ENCODE measurements around the gene NAV3. TPM values are rescaled to one million over a fixed set of nuclear protein-coding genes. Genes with fewer than 3 reads are reported as not detected.
"Not testable (repeated sequence)": the region's sequence is repeated elsewhere in the genome, so short reads cannot be mapped to it uniquely, and the experiment has no call there.

NAV3 gene
- total and polyA plus RNA-seq, 4 donors, result 0.25 to 40.3 (median 3.9) TPM

- Histone ChIP-seq H3K27ac (ENCODE audit: low read depth in 1 of 2, low read length in 2 of 2) (no peak overlapping the region), H3K4me3 (ENCODE audit: low read length in 2 of 2) (no peak overlapping the region), H3K36me3 (ENCODE audit: control insufficient read depth in 1 of 2, insufficient read depth in 2 of 2, low read length in 1 of 2) (no peaks in the 10 kb centered on the region), H3K4me1 (ENCODE audit: control insufficient read depth in 1 of 2, insufficient read depth in 2 of 2, low read length in 2 of 2) (no peaks in the 10 kb centered on the region), H3K27me3 (ENCODE audit: control insufficient read depth in 1 of 2, insufficient read depth in 2 of 2, low read length in 1 of 2) (no peaks in the 10 kb centered on the region), H3K9me3 (ENCODE audit: control insufficient read depth, low read length) (peaks cover 2% of the 10 kb centered on the region)
- no peak for ATAC-seq (ENCODE audit: low FRiP score)
- 76 to 78% methylated on average over 3 of the region's 3 CpGs for WGBS, 2 donors
- intact Hi-C loops (cut with DNase I), result no loop called here
- no peak for DNase-seq
Measured at GRCh38 chr12:78232756-78233155, 402.1 kb downstream of the NAV3 start.

DNA sequence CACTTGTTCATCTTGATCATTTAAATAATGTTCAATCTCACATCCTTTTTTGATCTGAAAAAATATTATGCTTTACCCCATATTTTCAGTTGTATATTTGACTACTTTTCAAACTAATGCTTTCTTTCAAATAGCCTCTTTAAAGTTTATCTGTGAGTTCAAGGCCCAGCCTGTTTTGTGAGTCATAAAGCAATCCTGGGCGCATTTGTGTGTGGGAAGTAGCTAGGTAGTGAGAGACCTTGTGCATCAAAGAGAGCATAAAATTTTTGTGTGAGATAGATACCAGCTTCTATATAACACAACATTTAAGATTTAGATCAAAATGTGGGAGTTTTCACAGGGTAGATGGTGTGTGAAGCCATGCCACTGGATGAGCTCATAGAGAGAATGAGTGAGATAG is 405.6 kb downstream of the NAV3 start:
- Histone ChIP-seq H3K4me3 (ENCODE audit: low read length in 2 of 2) (no peak overlapping the region), H3K27me3 (ENCODE audit: control insufficient read depth in 1 of 2, insufficient read depth in 2 of 2, low read length in 1 of 2) (no peaks in the 10 kb centered on the region), H3K9me3 (ENCODE audit: control insufficient read depth, low read length) (no peaks in the 10 kb centered on the region), H3K4me1 (ENCODE audit: control insufficient read depth in 1 of 2, insufficient read depth in 2 of 2, low read length in 2 of 2) (no peaks in the 10 kb centered on the region), H3K36me3 (ENCODE audit: control insufficient read depth in 1 of 2, insufficient read depth in 2 of 2, low read length in 1 of 2) (no peaks in the 10 kb centered on the region), H3K27ac (ENCODE audit: low read depth in 1 of 2, low read length in 2 of 2) (no peak overlapping the region)
- ATAC-seq (ENCODE audit: low FRiP score) (no peak), DNase-seq (no peak)
- 66 to 86% methylated on average over 1 of the region's 1 CpG for WGBS, 2 donors
- intact Hi-C loops (cut with DNase I), result no loop called here

DNA sequence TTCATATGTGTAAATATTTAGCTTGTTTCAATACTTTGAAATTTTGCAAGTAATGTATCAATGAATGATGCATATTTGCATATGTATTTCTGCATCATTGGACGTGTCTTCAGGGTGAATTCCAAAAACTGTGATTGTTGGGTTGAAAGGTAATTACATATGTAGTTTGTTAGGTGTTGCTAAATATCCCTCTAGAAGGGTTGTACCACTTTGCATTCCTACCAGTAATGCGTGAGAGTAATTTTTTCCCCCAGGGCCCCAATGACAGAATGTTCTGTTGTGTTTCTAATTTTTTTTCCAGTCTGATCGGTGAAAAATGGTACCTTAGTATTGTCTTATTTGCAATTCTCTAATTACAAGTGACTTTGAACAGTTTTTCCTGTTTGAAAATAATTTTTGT is 408.9 kb downstream of the NAV3 start:
- no peak overlapping the region for H3K4me3 ChIP-seq (ENCODE audit: low read length in 2 of 2)
- ATAC-seq (ENCODE audit: low FRiP score) (no peak), DNase-seq (no peak)
- H3K9me3 ChIP-seq (ENCODE audit: control insufficient read depth, low read length), result no peaks in the 10 kb centered on the region
- intact Hi-C loops (cut with DNase I), result no loop called here
- H3K36me3 ChIP-seq (ENCODE audit: control insufficient read depth in 1 of 2, insufficient read depth in 2 of 2, low read length in 1 of 2), result no peaks in the 10 kb centered on the region
- no peaks in the 10 kb centered on the region for H3K27me3 ChIP-seq (ENCODE audit: control insufficient read depth in 1 of 2, insufficient read depth in 2 of 2, low read length in 1 of 2)
- H3K4me1 ChIP-seq (ENCODE audit: control insufficient read depth in 1 of 2, insufficient read depth in 2 of 2, low read length in 2 of 2), result no peaks in the 10 kb centered on the region
- H3K27ac ChIP-seq (ENCODE audit: low read depth in 1 of 2, low read length in 2 of 2), result no peak overlapping the region
- WGBS, 2 donors, result 52 to 61% methylated on average over 3 of the region's 3 CpGs

DNA sequence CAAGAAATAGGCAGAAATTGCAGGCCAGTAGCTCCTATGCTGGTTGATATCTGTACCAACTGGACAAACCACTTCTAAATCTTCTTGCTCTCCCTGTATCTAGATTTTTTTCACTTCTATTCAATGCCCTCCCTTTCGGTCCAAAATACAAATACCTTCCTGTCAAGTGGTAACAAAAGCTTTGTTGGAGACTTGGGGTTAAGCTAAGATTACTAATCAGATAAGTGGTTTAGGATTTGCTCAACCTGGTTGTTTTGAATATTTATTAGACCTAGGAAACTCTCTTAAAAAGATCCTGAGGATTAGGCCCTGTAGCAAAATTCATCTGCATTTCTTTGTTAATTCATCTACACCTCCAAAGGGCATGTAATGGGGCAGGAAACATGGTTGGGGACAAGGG is 410.1 kb downstream of the NAV3 start:
- H3K27me3 ChIP-seq (ENCODE audit: control insufficient read depth in 1 of 2, insufficient read depth in 2 of 2, low read length in 1 of 2), result no peaks in the 10 kb centered on the region
- no peaks in the 10 kb centered on the region for H3K9me3 ChIP-seq (ENCODE audit: control insufficient read depth, low read length)
- no peak overlapping the region for H3K4me3 ChIP-seq (ENCODE audit: low read length in 2 of 2)
- ATAC-seq (ENCODE audit: low FRiP score), result no peak
- H3K36me3 ChIP-seq (ENCODE audit: control insufficient read depth in 1 of 2, insufficient read depth in 2 of 2, low read length in 1 of 2), result no peaks in the 10 kb centered on the region
- no peaks in the 10 kb centered on the region for H3K4me1 ChIP-seq (ENCODE audit: control insufficient read depth in 1 of 2, insufficient read depth in 2 of 2, low read length in 2 of 2)
- WGBS, 2 donors, result 60 to 62% methylated on average over 1 of the region's 1 CpG
- intact Hi-C loops (cut with DNase I), result no loop called here
- H3K27ac ChIP-seq (ENCODE audit: low read depth in 1 of 2, low read length in 2 of 2), result no peak overlapping the region
- DNase-seq, result no peak

GRCh38 chr12:78241446-78241845 is 410.8 kb downstream of the NAV3 start:
- no peak overlapping the region for H3K4me3 ChIP-seq (ENCODE audit: low read length in 2 of 2)
- DNase-seq (no peak), ATAC-seq (ENCODE audit: low FRiP score) (no peak)
- 69 to 71% methylated on average over 6 of the region's 6 CpGs for WGBS, 2 donors
- no peaks in the 10 kb centered on the region for H3K27me3 ChIP-seq (ENCODE audit: control insufficient read depth in 1 of 2, insufficient read depth in 2 of 2, low read length in 1 of 2)
- no peaks in the 10 kb centered on the region for H3K9me3 ChIP-seq (ENCODE audit: control insufficient read depth, low read length)
- no peaks in the 10 kb centered on the region for H3K4me1 ChIP-seq (ENCODE audit: control insufficient read depth in 1 of 2, insufficient read depth in 2 of 2, low read length in 2 of 2)
- intact Hi-C loops (cut with DNase I), result no loop called here
- H3K27ac ChIP-seq (ENCODE audit: low read depth in 1 of 2, low read length in 2 of 2), result no peak overlapping the region
- no peaks in the 10 kb centered on the region for H3K36me3 ChIP-seq (ENCODE audit: control insufficient read depth in 1 of 2, insufficient read depth in 2 of 2, low read length in 1 of 2)

- intact Hi-C loops (cut with DNase I), result no loop called here
- Histone ChIP-seq H3K27me3 (ENCODE audit: control insufficient read depth in 1 of 2, insufficient read depth in 2 of 2, low read length in 1 of 2) (no peaks in the 10 kb centered on the region), H3K4me3 (ENCODE audit: low read length in 2 of 2) (no peak overlapping the region), H3K27ac (ENCODE audit: low read depth in 1 of 2, low read length in 2 of 2) (no peak overlapping the region), H3K4me1 (ENCODE audit: control insufficient read depth in 1 of 2, insufficient read depth in 2 of 2, low read length in 2 of 2) (no peaks in the 10 kb centered on the region), H3K36me3 (ENCODE audit: control insufficient read depth in 1 of 2, insufficient read depth in 2 of 2, low read length in 1 of 2) (no peaks in the 10 kb centered on the region), H3K9me3 (ENCODE audit: control insufficient read depth, low read length) (no peaks in the 10 kb centered on the region)
- ATAC-seq (ENCODE audit: low FRiP score) (no peak), DNase-seq (no peak)
- 17 to 20% methylated on average over 2 of the region's 2 CpGs for WGBS, 2 donors
Measured at GRCh38 chr12:78244916-78245507, 414.3 kb downstream of the NAV3 start.

GRCh38 chr12:78248321-78248720 is 417.6 kb downstream of the NAV3 start:
- Histone ChIP-seq H3K4me1 (ENCODE audit: control insufficient read depth in 1 of 2, insufficient read depth in 2 of 2, low read length in 2 of 2) (no peaks in the 10 kb centered on the region), H3K9me3 (ENCODE audit: control insufficient read depth, low read length) (no peaks in the 10 kb centered on the region), H3K36me3 (ENCODE audit: control insufficient read depth in 1 of 2, insufficient read depth in 2 of 2, low read length in 1 of 2) (no peaks in the 10 kb centered on the region), H3K27me3 (ENCODE audit: control insufficient read depth in 1 of 2, insufficient read depth in 2 of 2, low read length in 1 of 2) (no peaks in the 10 kb centered on the region), H3K27ac (ENCODE audit: low read depth in 1 of 2, low read length in 2 of 2) (no peak overlapping the region), H3K4me3 (ENCODE audit: low read length in 2 of 2) (no peak overlapping the region)
- DNase-seq (no peak), ATAC-seq (ENCODE audit: low FRiP score) (no peak)
- intact Hi-C loops (cut with DNase I), result no loop called here
- 63 to 67% methylated on average over 1 of the region's 1 CpG for WGBS, 2 donors

GRCh38 chr12:78249578-78249977 is 418.9 kb downstream of the NAV3 start:
- intact Hi-C loops (cut with DNase I), result no loop called here
- Histone ChIP-seq H3K4me1 (ENCODE audit: control insufficient read depth in 1 of 2, insufficient read depth in 2 of 2, low read length in 2 of 2) (no peaks in the 10 kb centered on the region), H3K36me3 (ENCODE audit: control insufficient read depth in 1 of 2, insufficient read depth in 2 of 2, low read length in 1 of 2) (no peaks in the 10 kb centered on the region), H3K4me3 (ENCODE audit: low read length in 2 of 2) (no peak overlapping the region), H3K9me3 (ENCODE audit: control insufficient read depth, low read length) (no peaks in the 10 kb centered on the region), H3K27ac (ENCODE audit: low read depth in 1 of 2, low read length in 2 of 2) (no peak overlapping the region), H3K27me3 (ENCODE audit: control insufficient read depth in 1 of 2, insufficient read depth in 2 of 2, low read length in 1 of 2) (no peaks in the 10 kb centered on the region)
- no peak for DNase-seq
- no peak for ATAC-seq (ENCODE audit: low FRiP score)
- WGBS, 2 donors, result 29 to 41% methylated on average over 3 of the region's 3 CpGs

GRCh38 chr12:78257662-78258061 is 427.0 kb downstream of the NAV3 start:
- H3K27me3 ChIP-seq (ENCODE audit: control insufficient read depth in 1 of 2, insufficient read depth in 2 of 2, low read length in 1 of 2); H3K4me1 ChIP-seq (ENCODE audit: control insufficient read depth in 1 of 2, insufficient read depth in 2 of 2, low read length in 2 of 2); H3K27ac ChIP-seq (ENCODE audit: low read depth in 1 of 2, low read length in 2 of 2); ATAC-seq (ENCODE audit: low FRiP score); H3K9me3 ChIP-seq (ENCODE audit: control insufficient read depth, low read length); DNase-seq; H3K4me3 ChIP-seq (ENCODE audit: low read length in 2 of 2); intact Hi-C loops (cut with DNase I); H3K36me3 ChIP-seq (ENCODE audit: control insufficient read depth in 1 of 2, insufficient read depth in 2 of 2, low read length in 1 of 2): not testable (repeated sequence)
- WGBS, 2 donors, result 92 to 94% methylated on average over 7 of the region's 7 CpGs

Measured in aorta (tissue), 5 donors.